HL-60 (cell line): ENCODE measurements around the gene ADAMTS17.

ENCODE experiments used
- CTCF ChIP-seq: IDR thresholded peaks from one replicate; pipeline ENCODE4 v1.5.1; 2011; ENCODE audit warnings: low read length, control low read depth, inconsistent platforms; ENCODE audit not compliant: insufficient read depth
- GABPA ChIP-seq: IDR thresholded peaks from 2 replicates; pipeline ENCODE4 v1.6.1; 2012; ENCODE audit warnings: low read depth
- POLR2AphosphoS5 ChIP-seq: IDR thresholded peaks from 2 replicates; pipeline ENCODE4 v1.6.1; 2012; ENCODE audit warnings: low read depth
- REST ChIP-seq: IDR thresholded peaks from 2 replicates; pipeline ENCODE4 v1.6.1; 2012; ENCODE audit warnings: low read depth; ENCODE audit not compliant: insufficient replicate concordance

GRCh38 chr15:100124361-100124760, 217.4 kb downstream of the ADAMTS17 start:
- no peak for TF ChIP-seq CTCF
- TF ChIP-seq POLR2AphosphoS5: no peak
- no peak for TF ChIP-seq GABPA
- TF ChIP-seq REST: no peak
